ENCODE data around the gene HNRNPUL1.

HNRNPUL1 gene

GRCh38 chr19:41318696-41319499 is 54.7 kb downstream of the HNRNPUL1 start:
- peaks cover 45% of the 10 kb centered on the region for H3K36me3 ChIP-seq (ENCODE audit: control insufficient read depth, insufficient read depth, low read length)
- no peak for DNase-seq (ENCODE audit: extremely low read depth, insufficient read length)
- no peak for TF ChIP-seq CTCF (IDR thresholded peaks at IDR 0.05; ENCODE audit: insufficient read depth, low read length, poor library complexity, severe bottlenecking)

GRCh38 chr19:41319500-41320184 is 55.5 kb downstream of the HNRNPUL1 start:
- Histone ChIP-seq H3K27me3 (replicated peaks; ENCODE audit: control insufficient read depth, insufficient read depth, low read length) (no peaks in the 10 kb centered on the region), H3K36me3 (ENCODE audit: control insufficient read depth, insufficient read depth, low read length) (peaks cover 44% of the 10 kb centered on the region), H3K4me3 (replicated peaks; ENCODE audit: low read depth, low read length) (no peak overlapping the region)
- no peak for DNase-seq (ENCODE audit: extremely low read depth, insufficient read length)
- no peak for TF ChIP-seq CTCF (IDR thresholded peaks at IDR 0.05; ENCODE audit: insufficient read depth, low read length, poor library complexity, severe bottlenecking)

More at GRCh38 chr19:41318696-41319499, 54.7 kb downstream of the HNRNPUL1 start:
- Histone ChIP-seq H3K27me3 (replicated peaks; ENCODE audit: control insufficient read depth, insufficient read depth, low read length) (no peaks in the 10 kb centered on the region), H3K4me3 (replicated peaks; ENCODE audit: low read depth, low read length) (no peak overlapping the region)

- peaks cover 44% of the 10 kb centered on the region for H3K36me3 ChIP-seq (ENCODE audit: control insufficient read depth, insufficient read depth, low read length)
- TF ChIP-seq CTCF (IDR thresholded peaks at IDR 0.05; ENCODE audit: insufficient read depth, low read length, poor library complexity, severe bottlenecking) = no peak
- no peak for DNase-seq (ENCODE audit: extremely low read depth, insufficient read length)
These were observed 56.0 kb downstream of the HNRNPUL1 start for GRCh38 chr19:41320185-41320518.

GRCh38 chr19:41320568-41320967 is 56.4 kb downstream of the HNRNPUL1 start:
- no peaks in the 10 kb centered on the region for H3K27me3 ChIP-seq (replicated peaks; ENCODE audit: control insufficient read depth, insufficient read depth, low read length)
- no peak overlapping the region for H3K4me3 ChIP-seq (replicated peaks; ENCODE audit: low read depth, low read length)
- DNase-seq (ENCODE audit: extremely low read depth, insufficient read length) = no peak
- peaks cover 43% of the 10 kb centered on the region for H3K36me3 ChIP-seq (ENCODE audit: control insufficient read depth, insufficient read depth, low read length)
- TF ChIP-seq CTCF (IDR thresholded peaks at IDR 0.05; ENCODE audit: insufficient read depth, low read length, poor library complexity, severe bottlenecking) = no peak

More at GRCh38 chr19:41320185-41320518, 56.0 kb downstream of the HNRNPUL1 start:
- H3K4me3 ChIP-seq (replicated peaks; ENCODE audit: low read depth, low read length) = no peak overlapping the region
- no peaks in the 10 kb centered on the region for H3K27me3 ChIP-seq (replicated peaks; ENCODE audit: control insufficient read depth, insufficient read depth, low read length)

DNA sequence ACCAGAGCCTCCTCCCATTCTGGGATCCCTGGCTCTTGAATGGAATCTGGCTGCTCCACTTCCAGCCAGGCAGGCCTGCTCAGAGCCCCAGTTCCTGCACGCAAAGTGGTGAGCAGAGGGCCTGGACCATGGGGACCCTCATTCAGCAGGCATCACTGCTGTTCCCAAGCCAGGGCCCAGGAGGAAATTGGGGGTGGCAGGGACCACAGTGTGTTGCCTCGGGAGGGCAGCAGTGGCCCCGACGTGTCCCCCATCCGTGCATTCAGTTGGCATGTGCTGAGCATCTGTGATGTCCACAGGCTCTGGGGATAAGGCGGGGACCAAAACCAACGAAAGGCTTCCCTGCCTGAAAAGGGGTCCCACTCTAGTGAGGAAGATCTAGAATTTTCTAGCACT is 57.0 kb downstream of the HNRNPUL1 start:
- Histone ChIP-seq H3K27me3 (replicated peaks; ENCODE audit: control insufficient read depth, insufficient read depth, low read length) (no peaks in the 10 kb centered on the region), H3K36me3 (ENCODE audit: control insufficient read depth, insufficient read depth, low read length) (peaks cover 40% of the 10 kb centered on the region), H3K4me3 (replicated peaks; ENCODE audit: low read depth, low read length) (no peak overlapping the region)
- DNase-seq (ENCODE audit: extremely low read depth, insufficient read length) = no peak
- TF ChIP-seq CTCF (IDR thresholded peaks at IDR 0.05; ENCODE audit: insufficient read depth, low read length, poor library complexity, severe bottlenecking) = no peak

All from GM06990 (cell line).